ENCODE measurements around the gene UBQLNL. TPM values are rescaled to one million over a fixed set of nuclear protein-coding genes. Genes with fewer than 3 reads are reported as not detected.

The UBQLNL gene
- total RNA-seq, 1 experiment from 2014 or later, result not detected

DNA sequence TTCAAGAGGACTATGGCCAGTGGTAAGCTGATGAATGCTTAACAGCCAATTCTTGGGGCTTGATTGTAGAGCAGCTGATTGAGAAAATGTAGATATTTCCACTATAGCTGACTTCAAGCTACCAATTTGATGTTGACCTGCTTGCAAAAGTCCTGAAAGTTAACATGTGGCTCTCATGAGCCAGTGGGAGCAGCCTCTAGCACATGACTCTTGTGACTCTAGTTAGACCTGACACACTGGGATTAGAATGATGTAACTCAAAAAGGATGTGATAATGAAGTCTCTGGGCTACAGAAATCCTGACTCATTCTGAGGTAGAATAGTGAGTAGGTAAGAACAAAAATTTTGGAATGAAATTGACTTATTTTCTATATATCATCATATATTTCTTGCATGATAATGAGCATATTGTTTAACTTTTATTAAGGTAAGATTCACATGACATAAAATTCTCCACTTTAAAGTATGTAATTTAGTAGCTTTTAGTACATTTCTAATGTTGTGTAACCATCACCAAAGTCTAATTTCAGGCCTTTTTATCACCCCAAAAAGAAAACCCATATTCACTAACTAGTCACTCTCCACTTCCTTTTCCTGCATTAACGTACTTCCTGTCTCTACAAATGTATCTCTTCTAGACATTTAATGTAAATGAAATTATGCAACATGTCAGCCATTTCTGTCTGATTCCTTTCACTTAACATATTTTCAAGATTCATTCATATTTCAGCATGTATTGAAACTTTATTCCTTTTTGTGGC, 47.9 kb upstream of the UBQLNL start:
- H3K4me3 Mint-ChIP-seq, result no peak overlapping the region
- Histone ChIP-seq H3K9me3 (ENCODE audit: control insufficient read depth, low read depth, low read length) (no peaks in the 10 kb centered on the region), H3K27ac (ENCODE audit: insufficient read length, low read depth, low read length) (no peak overlapping the region), H3K14ac (ENCODE audit: insufficient read depth, low read length) (no peak overlapping the region), H3K4me1 (ENCODE audit: insufficient read depth, low read length) (no peaks in the 10 kb centered on the region), H4K91ac (ENCODE audit: insufficient read length, low read depth, low read length) (no peak overlapping the region), H3K18ac (ENCODE audit: insufficient read length, low read depth, low read length) (no peak overlapping the region), H4K5ac (ENCODE audit: insufficient read length, low read depth, low read length) (no peak overlapping the region), H3K56ac (ENCODE audit: insufficient read length, low read depth, low read length) (no peak overlapping the region), H2BK5ac (ENCODE audit: insufficient read length, low read length) (no peak overlapping the region), H3K4ac (ENCODE audit: low read depth, low read length) (no peak overlapping the region), H3T11ph (ENCODE audit: low read length) (no peak overlapping the region), H3K79me1 (ENCODE audit: insufficient read depth, low read depth, low read length, poor library complexity, severe bottlenecking) (no peaks in the 10 kb centered on the region), H2BK12ac (ENCODE audit: insufficient read length, low read depth, low read length) (no peak overlapping the region), H2BK15ac (ENCODE audit: low read depth, low read length) (no peak overlapping the region), H4K8ac (replicated peaks; ENCODE audit: insufficient read length, low read depth, low read length) (no peak overlapping the region), H3K23ac (ENCODE audit: insufficient read length, low read depth, low read length) (no peak overlapping the region), H3K4me2 (ENCODE audit: insufficient read depth, insufficient read length, low read length) (no peak overlapping the region), H2BK20ac (ENCODE audit: low read depth, low read length, poor library complexity, severe bottlenecking) (no peak overlapping the region), H2AFZ (ENCODE audit: low read length) (no peak overlapping the region), H3K27me3 (ENCODE audit: insufficient read depth, low read length) (no peaks in the 10 kb centered on the region), H2BK120ac (ENCODE audit: low read depth, low read length, poor library complexity, severe bottlenecking) (no peak overlapping the region), H2AK5ac (ENCODE audit: insufficient read length, low read length) (no peak overlapping the region), H3K9ac (ENCODE audit: extremely low read depth, insufficient read length, low read length) (no peak overlapping the region), H3K23me2 (ENCODE audit: insufficient read length, low read depth, low read length, poor library complexity, severe bottlenecking) (no peaks in the 10 kb centered on the region), H4K20me1 (ENCODE audit: control insufficient read depth, insufficient read depth, insufficient read length) (no peaks in the 10 kb centered on the region), H3K79me2 (ENCODE audit: insufficient read depth, low read length) (no peaks in the 10 kb centered on the region)
- no peaks in the 10 kb centered on the region for H3K4me1 Mint-ChIP-seq
- WGBS (ENCODE audit: extremely low coverage, insufficient read length, low lambda C conversion rate), result no CpG with 5 or more reads among the region's 1 CpG
- no peaks in the 10 kb centered on the region for H3K27me3 Mint-ChIP-seq (ENCODE audit: low read depth)
- H3K36me3 Mint-ChIP-seq (ENCODE audit: insufficient read depth in 1 of 3, low read depth in 3 of 3), result no peaks in the 10 kb centered on the region
- no peaks in the 10 kb centered on the region for H3K9me3 Mint-ChIP-seq
- no peak for DNase-seq
- no peak overlapping the region for H3K27ac Mint-ChIP-seq
- TF ChIP-seq, protein P1, sequence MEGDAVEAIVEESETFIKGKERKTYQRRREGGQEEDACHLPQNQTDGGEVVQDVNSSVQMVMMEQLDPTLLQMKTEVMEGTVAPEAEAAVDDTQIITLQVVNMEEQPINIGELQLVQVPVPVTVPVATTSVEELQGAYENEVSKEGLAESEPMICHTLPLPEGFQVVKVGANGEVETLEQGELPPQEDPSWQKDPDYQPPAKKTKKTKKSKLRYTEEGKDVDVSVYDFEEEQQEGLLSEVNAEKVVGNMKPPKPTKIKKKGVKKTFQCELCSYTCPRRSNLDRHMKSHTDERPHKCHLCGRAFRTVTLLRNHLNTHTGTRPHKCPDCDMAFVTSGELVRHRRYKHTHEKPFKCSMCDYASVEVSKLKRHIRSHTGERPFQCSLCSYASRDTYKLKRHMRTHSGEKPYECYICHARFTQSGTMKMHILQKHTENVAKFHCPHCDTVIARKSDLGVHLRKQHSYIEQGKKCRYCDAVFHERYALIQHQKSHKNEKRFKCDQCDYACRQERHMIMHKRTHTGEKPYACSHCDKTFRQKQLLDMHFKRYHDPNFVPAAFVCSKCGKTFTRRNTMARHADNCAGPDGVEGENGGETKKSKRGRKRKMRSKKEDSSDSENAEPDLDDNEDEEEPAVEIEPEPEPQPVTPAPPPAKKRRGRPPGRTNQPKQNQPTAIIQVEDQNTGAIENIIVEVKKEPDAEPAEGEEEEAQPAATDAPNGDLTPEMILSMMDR (conservative IDR thresholded peaks at IDR 0.05), result no peak
